ENCODE results near the gene CECR2.

The CECR2 gene

GRCh38 chr22:17578136-17578754, 209.0 kb downstream of the CECR2 start:
- peak; percentile 63 for DNase-seq

- no peak for DNase-seq
These were observed 210.3 kb downstream of the CECR2 start for GRCh38 chr22:17579535-17579981.

- DNase-seq, result no peak
These were observed 211.3 kb downstream of the CECR2 start for GRCh38 chr22:17580441-17581031.

- no peak for DNase-seq
These were observed 211.8 kb downstream of the CECR2 start for GRCh38 chr22:17581056-17581455.

- no peak for DNase-seq
These were observed 212.4 kb downstream of the CECR2 start for GRCh38 chr22:17581631-17582030.

GRCh38 chr22:17583151-17583550, 213.9 kb downstream of the CECR2 start:
- DNase-seq, result no peak

GRCh38 chr22:17586831-17587440, 217.7 kb downstream of the CECR2 start:
- DNase-seq, result no peak

- DNase-seq, result peak; percentile 30
These were observed 218.4 kb downstream of the CECR2 start for GRCh38 chr22:17587629-17588028.

- no peak for DNase-seq
These were observed 219.3 kb downstream of the CECR2 start for GRCh38 chr22:17588606-17589005.

- DNase-seq, result no peak
These were observed 220.6 kb downstream of the CECR2 start for GRCh38 chr22:17589810-17590375.

- no peak for DNase-seq
These were observed 221.3 kb downstream of the CECR2 start for GRCh38 chr22:17590586-17590985.

- DNase-seq, result no peak
These were observed 222.9 kb downstream of the CECR2 start for GRCh38 chr22:17592201-17592600.

GRCh38 chr22:17596226-17596625, 227.0 kb downstream of the CECR2 start:
- DNase-seq, result no peak

GRCh38 chr22:17597217-17597616, 228.0 kb downstream of the CECR2 start:
- DNase-seq, result no peak

GRCh38 chr22:17598318-17598717, 229.1 kb downstream of the CECR2 start:
- DNase-seq, result no peak

- no peak for DNase-seq
These were observed 231.8 kb downstream of the CECR2 start for GRCh38 chr22:17601031-17601430.

- no peak for DNase-seq
These were observed 234.4 kb downstream of the CECR2 start for GRCh38 chr22:17603668-17604067.

- DNase-seq, result no peak
These were observed 237.2 kb downstream of the CECR2 start for GRCh38 chr22:17606496-17606895.
